ENCODE results near the gene LRG1.

The LRG1 gene, protein sequence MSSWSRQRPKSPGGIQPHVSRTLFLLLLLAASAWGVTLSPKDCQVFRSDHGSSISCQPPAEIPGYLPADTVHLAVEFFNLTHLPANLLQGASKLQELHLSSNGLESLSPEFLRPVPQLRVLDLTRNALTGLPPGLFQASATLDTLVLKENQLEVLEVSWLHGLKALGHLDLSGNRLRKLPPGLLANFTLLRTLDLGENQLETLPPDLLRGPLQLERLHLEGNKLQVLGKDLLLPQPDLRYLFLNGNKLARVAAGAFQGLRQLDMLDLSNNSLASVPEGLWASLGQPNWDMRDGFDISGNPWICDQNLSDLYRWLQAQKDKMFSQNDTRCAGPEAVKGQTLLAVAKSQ

DNA sequence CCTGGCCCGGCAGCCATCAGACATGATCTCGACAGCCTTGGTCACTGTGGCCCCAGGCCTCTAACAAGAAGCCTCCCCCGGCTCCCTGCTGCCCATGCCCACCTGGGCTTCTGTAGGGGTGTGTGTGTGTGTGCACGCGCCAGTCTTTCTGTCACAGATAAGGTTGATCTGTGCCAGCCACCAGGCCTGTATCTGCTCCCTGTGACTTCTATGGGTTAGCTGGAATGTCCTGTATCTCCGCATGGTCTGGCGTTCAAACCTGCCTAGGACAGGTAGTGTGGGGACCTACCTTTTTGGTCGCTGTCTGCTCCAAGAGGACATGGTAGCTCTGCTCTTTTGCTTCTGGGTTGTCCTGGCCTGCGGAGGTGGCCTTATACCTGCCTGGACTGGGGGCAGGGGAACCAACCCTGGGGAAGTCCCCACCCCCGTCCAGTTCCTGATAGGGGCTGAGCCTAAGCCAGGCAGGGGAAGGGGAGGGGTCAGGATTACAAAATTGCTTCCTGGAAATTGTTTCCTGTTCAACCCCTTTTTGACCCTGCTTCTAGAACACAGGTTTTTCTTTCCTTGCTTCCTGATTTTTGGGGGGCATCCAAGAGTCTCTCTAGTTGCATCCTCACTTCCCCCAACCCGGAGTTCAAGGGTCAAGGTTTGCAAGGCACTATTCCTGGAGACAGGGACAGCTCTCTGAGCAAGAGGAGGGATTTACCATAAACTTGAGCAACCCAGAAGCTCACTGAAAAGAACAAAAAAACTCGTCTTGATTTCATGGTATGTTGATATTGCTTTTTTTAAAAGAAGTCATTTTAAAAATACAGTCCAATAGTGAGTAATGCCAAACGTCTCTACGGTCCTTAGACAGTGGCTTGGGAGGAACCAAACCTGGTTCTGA, at the start of gene LRG1:
TSS of gene LRG1 (minus strand) at position 344 of the 889 bp plus-strand sequence. CDS start at position 321, 23 bp downstream.
- DNase-seq = no peak

DNA sequence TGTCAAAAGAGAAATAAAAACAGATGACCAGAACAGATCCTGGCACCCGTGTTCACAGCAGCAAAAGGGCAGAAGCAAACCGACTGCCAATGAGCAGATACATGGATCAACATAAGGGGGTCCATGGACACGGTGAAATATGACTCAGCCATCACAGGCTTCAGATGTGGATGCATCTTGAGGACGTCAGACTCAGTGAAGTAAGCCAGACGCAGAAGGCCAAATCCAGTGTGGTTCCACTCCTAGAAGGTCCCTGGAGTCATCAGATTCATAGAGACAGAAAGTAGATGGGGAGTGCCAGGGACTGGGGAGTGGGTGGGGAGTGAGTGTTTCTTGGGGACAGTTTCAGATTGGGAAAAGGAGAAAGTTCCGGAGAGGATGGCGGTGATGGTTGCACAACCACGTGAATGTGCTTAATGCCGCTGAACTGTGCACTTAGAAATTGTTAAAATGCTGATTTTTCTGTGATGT, 48.5 kb upstream of the LRG1 start:
- no peak for DNase-seq

GRCh38 chr19:4587527-4587926, 47.7 kb upstream of the LRG1 start:
- no peak for DNase-seq

- DNase-seq = no peak
Measured at GRCh38 chr19:4586691-4587090, 46.9 kb upstream of the LRG1 start.

- DNase-seq = no peak
Measured at GRCh38 chr19:4586245-4586644, 46.4 kb upstream of the LRG1 start.

DNA sequence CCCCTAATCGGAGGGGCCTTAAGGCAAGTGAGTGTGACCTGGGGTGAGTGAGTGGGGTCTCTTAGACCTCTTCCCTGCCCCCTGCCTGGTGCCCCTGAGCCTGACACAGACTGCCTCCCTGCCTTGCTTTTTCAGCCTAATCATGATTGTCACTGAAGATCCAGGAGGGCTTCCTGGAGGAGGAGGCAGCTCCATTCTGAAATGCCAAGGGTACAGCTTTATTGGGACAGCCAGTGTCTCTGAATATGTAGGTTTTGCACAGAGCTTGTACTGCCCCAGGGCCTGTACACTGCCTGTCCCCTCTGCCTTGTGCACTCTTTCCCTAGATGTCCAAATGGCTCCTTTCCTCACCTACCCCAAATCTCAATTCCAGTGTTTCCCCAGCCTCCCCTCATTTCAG, 45.7 kb upstream of the LRG1 start:
- DNase-seq = no peak

DNA sequence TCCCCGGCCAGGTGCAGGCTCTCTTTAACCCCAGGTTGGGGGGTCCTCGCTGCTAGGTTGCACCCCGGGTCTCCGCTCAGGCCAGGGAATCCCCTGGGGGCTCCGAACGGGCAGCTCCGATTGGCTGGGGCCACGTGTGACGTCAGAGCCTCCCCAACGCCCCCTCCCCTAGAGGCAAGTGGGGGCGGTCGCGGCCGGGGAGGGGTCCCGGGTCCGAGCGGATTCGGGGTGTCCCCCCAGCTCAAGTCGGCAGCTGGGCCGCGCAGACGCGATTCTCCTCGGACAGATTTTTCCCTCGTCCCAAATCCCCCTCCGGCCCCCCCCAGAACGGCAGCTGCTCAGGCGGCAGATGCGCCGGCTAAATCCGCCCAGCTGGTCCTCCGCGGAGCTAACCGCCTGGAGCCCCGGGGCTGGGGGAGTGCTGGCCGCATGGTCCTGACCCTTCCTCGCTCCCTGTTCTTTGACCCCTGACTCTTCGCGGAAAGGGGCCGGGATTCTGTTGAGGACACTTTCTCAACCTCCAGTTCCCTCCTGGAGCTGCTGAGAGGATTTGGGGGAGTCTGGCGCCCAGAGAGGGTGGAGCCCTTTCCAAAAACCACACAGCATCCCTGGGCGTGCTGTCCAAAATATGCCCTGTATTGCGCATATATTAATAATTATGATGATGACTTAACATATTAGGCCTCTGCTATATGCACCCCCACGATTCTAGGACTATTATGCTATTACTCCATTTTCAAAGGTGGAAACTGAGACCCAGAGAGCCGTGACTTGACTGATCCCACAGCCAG, 45.0 kb upstream of the LRG1 start:
- DNase-seq = no peak

DNA sequence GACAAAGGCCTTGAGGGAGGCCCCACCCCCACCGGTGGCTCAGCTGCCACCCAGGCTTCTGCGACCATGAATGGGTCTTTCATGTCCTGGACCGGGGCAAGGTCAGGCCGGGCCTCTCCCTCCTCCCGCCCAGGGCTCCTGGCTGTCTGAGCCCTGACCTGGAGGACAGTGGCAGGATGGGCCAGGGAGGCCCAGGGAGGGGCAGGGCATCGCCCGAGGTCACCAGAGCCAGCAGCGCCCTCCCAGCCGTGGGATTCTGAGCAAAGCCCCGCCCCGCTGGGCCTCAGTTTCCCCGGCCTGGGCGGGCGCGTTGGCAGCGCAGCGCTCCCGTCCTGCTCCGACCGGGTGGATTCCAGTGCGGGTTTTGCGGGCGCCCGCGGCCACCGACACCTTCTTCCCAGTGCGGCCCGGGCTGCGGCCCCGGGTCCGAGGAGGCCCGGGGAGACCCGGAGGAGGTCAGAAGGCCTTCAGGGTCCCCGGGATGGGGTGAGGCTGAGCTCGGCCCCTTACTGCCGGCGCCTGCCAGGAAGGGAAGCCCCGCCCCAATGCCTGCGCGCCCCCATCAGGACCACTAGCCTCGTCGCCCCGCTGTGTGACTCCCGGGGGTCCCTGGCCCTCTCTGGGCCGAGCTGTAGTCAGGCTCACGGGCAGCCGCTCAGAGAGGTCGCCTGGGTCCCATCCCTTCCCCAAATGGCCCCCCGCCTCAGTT, 44.3 kb upstream of the LRG1 start:
- DNase-seq = no peak

GRCh38 chr19:4582980-4583842, 43.4 kb upstream of the LRG1 start:
- DNase-seq = no peak

GRCh38 chr19:4581666-4582553, 42.1 kb upstream of the LRG1 start:
- DNase-seq = peak; percentile 28

DNA sequence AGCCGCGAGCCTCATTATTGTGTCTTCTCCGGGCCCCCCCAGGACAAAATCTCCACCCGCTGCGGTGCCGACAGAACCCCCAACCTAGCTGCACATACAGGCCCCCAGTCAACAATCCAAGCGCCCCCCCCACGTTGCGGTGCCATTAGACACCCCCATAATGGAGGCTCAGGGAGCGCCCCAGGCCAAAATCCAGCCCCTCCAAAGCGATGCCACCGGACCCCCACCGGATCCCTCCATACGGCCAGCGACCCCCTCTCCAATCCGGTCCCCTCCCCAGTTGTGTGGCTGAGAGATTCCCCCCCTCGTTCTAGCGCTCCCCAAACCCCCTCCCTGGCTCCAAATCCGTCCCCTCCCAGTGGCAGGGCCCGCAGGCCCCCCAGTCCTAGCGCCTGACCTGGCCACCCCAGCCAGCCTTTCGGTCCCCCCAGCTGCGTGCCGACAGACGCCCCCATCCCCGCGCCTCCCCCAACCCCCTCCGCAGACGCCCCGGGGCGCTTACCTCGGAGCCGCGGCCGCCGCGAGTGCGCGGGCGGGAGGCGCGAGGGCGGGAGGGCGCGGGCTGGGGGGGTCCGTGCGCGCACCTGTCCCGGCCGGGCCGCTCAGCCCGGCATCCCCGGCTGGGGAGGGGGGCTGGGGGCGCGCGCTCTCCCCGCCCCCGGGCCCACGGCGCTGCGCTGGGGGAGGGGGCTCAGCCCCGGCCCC, 41.3 kb upstream of the LRG1 start:
- DNase-seq = no peak

DNA sequence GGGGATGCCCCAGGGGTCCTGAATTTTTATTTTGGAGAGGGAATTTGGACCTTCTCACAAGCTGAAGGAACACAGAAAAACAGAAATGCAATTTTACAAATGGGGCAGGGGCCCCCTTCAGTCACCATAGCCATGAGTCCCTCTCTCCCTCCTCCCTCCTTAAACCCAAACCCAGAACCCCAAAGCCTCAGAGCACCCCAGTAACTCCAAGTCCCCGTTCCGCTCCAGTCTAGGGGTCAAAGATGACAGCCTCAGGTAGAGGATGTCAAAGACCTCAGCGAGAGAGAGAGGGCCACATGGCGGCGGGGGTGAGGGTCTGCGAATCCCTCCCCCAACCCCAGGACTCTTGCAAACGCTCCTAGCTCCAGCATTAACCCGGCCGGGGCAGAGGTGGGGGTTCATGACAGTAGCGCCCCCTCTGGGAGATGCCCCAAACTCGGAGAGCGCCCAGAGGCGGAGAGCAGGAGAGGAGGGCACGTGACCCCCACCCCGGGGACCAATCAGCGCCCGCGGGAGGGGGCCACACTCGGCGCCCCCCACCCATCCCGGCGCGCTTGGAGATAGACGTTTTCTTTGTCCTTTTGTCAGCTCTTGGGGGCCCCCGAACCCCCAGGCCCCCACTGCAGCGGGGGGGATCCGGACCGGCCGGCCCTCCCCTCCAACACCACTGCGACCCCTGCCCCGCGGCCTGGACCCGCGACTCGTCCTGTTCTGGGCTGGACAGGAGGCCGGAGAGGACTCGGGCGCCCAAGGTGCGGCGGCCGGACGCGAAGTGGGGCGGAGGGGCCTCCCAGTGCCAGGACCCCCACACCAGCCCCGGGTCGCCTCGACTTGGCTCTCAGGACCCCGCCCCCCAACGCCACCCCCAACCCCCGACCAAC, 40.4 kb upstream of the LRG1 start:
- no peak for DNase-seq

DNA sequence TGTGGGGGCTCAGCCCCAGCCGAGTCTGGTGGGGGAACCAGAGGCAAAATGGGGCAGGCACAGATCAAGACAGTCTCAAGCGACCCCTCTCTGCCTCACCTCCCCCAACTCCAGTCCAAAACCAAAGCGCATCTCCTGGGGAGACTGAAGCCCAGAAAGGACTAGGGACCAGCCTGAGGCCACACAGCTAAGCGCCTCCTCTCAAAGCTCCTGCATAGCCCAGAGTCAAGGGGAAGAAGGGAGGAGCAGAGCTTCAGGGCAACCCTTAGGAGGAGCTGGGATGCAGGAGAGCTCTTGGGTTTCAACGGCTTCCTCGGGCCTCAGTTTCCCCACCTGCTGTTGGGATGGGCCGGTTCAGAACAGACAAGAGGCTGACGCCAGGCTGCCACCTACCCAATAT, 39.6 kb upstream of the LRG1 start:
- DNase-seq = no peak

DNA sequence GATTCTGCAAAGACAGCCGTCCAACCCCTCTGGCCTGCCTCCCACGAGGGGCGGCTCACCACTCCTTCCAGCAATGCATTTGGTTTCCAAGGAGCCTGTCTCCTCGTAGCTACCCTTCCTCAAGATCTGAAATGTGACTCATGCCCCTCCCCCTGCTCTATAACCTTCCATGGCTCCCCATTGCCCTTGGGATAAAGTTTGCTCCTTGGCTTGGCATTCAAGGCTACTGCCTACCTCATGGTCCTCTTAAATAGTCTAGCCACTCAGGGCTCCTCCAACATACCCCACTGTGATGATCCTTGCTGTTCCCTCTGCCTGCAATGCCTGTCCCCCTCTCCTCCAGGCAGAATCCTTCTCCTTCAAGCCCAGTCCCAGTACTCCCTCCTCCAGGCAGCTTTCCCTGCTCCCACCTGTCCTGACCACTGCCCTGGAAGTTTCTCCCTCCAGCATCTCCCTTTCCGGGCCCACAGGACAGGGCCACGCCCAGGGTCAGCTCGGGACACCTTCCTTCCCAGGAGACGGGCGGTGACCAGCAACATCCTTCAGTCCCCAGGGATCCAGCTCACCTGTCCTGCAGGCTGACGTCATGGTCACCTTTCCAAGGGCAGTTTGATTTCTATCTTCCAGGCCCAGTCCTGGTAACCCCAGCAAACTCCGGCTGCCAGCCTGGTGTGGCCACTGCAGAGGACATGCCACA, 38.9 kb upstream of the LRG1 start:
- no peak for DNase-seq

- no peak for DNase-seq
Measured at GRCh38 chr19:4577020-4577782, 37.4 kb upstream of the LRG1 start.

GRCh38 chr19:4576016-4576933, 36.4 kb upstream of the LRG1 start:
- DNase-seq = no peak
